HG03064 (cell line): ENCODE data around the gene LCN6.
"Not testable (repeated sequence)": the region's sequence is repeated elsewhere in the genome, so short reads cannot be mapped to it uniquely, and the experiment has no call there.

Experiments used
- ATAC-seq: cut with Tn5 transposase; IDR thresholded peaks from one replicate; pipeline ENCODE4 v1.9.1; 2021; ENCODE audit warnings: low read depth; ENCODE audit not compliant: unreplicated experiment

The LCN6 gene, protein sequence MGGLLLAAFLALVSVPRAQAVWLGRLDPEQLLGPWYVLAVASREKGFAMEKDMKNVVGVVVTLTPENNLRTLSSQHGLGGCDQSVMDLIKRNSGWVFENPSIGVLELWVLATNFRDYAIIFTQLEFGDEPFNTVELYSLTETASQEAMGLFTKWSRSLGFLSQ

DNA sequence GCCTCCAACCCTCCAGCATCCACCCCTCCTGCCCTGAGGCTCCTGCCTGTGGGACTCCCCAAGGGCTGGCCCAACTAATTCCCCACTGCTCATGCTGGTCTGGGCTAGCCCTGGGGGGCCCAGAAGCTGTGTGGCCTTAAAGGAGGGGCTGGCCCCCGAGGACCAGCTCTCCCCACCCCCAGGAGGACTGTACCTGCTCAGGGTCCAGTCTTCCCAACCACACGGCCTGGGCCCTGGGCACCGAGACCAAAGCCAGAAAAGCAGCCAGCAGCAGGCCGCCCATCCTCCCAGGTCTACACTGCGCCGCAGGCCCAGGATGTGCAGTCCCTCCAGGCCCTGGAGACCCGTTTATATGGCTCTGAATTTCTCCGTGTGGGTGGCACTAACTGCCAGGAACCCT is at the start of gene LCN6:
Gene LCN6, minus strand, starts transcription at position 325 of the 400 bp plus-strand sequence. Its CDS starts 42 bp downstream, at position 283.
- ATAC-seq: no peak

DNA sequence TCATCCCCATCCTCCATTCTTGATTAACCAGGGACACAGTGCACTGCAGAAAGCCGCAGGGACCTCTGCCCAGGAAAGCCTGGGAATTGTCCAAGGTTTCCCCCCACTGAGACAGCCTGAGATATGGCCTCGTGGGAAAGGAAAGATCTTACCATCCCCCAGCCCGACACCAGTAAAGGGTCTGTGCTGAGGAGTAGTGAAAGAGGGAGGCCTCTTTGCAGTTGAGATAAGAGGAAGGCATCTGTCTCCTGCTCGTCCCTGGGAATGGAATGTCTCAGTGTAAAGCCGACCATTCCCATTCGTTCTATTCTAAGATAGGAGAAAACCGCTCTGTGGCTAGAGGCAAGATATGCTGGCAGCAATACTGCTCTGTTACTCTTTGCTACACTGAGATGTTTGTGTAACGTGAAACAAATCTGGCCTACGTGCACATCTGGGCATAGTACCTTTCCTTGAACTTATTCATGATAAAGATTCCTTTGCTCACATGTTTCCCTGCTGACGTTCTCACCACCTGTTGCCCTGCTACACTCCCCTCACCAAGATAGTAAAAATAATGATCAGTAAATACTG is 48.5 kb upstream of the LCN6 start:
- not testable (repeated sequence) for ATAC-seq

DNA sequence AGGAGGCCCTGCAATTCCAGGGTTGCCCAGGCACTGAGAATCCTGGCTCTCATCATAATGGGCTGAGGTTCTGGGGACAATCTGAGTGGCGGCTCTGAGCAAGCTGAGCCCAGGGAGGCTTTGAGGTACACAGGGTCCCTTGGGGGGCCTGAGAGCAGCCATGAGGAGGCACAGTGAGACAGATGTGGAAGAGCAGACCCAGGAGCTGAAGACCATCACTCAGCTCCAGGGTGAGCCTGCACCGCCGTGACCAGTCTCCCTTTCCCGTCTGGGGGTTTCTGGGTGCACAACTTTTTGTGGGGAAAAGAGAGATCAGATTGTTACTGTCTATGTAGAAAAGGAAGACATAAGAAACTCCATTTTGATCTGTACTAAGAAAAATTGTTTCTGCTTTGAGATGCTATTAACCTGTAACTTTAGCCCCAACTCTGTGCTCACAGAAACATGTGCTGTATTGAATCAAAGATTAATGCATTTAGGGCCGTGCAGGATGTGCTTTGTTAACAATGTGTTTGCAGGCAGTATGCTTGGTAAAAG is 48.0 kb upstream of the LCN6 start, which contains the start of gene CCDC183:
Gene CCDC183, plus strand, starts transcription at position 101 of the 537 bp plus-strand sequence. Its CDS starts 60 bp downstream, at position 161.
- ATAC-seq: no peak

DNA sequence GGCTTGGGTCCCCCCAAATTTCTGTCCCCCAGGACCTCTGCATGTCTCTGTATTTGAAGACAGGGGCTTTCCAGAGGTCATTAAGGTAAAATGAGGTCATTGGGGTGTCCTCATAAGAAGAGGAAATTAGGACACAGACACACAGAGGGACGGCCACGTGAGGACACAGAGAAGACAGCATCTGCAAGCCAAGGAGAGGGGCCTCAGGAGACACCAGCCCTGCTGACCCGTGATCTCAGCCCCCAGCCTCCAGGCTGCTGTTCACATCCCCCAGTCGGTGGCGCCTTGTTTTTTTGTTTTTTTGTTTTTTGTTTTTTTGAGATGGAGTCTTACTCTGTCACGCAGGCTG is 46.6 kb upstream of the LCN6 start:
- ATAC-seq: no peak

DNA sequence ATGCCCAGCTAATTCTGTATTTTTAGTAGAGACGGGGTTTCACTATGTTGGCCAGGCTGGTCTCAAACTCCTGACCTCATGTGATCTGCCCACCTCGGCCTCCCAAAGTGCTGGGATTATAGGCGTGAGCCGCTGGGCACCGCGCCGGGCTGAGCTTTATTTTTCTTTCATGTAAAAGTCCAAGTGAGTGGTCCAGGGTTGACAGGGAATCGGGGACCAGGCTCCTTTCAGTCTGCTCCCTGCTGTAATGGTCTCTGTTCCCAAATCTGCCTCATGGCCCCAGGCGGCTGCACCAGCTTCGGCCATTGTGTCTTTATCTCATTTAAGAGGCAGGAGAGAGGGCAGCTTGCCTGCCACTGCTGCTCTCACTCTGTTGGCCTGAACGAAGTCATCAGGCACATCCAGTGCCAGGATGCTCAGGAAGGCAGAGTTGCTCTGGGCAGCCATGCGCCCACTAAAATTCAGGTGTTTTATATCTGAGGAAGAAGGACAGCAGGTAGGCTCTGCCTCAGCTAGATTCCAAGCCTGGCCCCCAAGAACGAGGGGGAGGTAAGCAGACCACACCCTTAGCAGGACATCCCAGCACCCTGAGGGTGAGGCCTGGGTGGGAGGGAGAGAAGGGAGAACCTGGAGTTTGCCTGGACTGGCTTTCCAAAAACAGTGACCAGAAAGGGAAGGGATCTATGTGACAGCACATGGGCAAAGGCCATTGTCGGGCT is 46.1 kb upstream of the LCN6 start:
- no peak for ATAC-seq

DNA sequence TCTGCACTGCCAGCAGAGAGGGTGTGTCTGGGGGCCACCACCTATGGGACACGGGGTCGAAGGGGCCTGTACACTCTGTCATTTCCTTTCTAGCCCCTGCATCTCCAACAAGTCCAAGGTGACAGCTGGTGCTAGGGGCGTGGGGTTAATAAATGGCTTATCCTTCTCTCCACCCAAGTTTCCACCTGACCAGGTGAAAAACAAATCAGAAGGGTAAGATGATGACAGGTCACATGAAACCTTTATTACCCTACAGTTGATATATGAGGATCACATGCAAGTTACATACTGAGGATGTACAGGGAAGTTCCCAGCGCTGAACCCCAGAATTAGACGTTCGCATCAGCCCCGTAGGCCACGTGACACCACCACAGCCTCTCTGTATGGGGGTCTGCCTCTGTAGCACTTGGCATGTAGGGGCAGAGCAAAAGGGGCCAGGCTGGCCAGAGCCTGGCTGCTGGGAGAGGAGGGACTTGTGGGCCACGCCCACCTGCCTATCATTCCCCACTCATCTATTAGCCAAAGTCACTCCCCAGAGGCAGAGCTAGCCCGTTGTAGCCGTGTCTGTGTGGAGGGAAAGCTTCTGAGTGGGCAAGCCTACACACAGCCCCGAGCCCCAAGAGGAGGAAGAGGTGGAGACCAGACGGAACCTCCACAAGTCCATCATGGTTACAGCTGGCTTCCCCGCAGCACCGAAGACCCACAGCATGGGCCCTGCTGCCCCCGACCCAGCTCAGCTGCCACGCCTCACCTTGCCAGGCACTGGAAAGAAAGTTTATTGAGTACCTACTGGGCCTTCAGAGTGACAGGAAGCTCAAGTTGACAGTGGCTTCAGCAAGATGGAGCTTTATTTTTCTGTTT is 45.0 kb upstream of the LCN6 start:
- ATAC-seq: no peak

DNA sequence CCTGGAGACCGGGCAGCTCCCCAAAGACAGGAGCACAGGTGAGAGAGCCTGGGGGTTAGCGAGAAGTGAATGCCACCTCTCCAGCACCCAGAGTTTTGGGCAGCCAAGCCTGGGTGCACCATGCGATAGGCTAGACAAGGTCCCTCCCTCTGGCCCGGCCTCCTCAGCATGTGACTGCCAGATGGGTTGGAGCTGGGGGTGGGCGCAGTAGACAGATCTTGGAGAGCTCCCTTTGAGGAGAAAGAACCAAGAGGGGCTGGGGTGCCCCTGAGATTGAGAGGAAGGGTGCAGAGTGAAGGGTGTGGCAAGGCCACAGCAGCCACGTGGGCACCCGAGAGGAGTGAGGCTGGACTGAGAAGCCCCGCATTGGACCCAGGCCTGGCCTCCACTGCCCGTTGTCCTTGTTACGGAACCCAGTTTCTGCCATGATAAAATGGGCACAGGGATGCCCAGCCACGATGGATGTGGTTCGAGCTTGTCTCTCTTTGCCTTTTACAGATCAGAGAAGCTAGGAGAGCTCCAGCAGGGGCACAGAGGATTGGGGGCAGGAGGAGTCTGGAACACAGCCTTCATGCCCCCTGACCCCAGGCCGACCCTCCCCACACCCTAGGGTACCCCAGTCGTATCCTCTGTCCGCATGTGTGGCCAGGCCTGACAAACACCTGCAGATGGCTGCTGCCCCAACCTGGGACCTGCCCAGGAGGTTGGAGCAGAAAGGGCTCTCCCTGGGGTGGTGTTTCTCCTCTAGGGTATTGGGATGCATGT is 44.2 kb upstream of the LCN6 start:
- no peak for ATAC-seq

DNA sequence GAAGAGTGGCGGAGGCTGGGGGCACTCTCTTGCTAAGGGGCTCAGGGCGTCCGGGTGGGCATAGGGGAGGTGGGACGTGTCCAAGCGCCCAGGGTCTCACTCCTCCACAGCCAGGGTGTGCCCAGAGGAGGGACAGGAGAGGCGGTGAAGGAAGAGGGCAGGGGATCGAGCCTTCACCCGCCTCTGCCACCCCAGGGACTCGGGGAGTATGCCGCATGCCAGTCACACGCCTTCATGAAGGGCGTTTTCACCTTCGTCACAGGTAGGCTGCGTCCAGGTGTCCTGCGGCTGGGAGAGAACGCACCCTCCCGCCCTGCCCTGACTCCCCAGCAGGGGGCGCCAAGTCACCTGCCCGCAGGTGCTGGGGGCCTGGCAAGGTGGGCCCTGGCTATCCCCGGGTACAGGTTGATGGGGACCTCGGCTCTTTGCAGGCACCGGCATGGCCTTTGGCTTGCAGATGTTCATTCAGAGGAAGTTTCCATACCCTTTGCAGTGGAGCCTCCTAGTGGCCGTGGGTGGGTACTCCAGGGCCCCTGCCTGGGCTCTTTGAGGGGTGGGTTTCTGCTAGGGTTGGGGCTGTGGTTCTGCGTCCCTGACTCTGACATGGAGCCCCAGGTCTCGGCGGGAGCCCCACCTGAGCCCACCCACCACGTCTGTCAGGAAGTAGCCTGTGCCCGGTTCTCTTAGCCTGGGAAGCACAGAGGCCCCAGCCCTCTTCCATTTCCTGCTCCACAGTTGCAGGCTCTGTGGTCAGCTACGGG is 43.4 kb upstream of the LCN6 start:
- no peak for ATAC-seq

DNA sequence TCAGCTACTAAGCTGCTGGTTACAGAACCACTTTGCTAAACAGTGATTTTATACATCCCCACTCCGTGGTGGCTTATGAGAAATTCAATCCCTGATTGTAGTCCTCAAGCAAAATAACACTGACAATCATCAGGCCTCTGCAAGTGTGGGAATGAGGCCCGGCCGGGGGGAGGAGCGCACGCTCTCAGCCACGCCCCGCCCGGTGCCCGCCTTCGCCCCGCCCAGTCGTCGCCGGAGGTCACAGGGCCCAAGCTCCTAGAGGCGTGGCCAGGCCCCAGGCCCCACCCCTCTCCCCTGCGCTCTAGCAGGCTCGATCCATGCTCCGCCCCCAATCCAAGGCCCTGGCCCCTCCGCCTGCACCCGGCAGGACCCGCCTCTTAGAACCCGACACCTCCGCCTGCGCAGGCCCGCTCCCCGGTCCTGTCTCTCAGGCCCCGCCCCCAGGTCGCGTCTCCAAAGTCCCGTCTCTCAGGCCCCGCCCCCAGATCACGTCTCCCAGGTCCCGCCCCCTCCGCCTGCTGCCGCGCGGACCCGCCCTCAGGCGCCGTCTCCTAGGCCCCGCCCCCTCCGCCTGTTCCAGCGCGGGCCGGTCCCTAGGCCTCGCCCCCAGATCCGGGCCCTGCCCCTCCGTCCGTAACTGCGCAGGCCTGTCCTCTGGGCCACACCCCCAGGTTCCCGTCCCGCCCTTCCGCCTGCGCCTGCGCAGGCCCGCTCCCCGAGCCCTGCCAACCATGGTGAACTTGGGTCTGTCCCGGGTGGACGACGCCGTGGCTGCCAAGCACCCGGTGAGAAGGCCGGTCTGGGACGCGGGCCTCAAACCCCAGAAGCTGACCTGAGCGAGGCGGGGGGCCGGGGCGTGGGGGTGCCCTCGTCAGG is 42.6 kb upstream of the LCN6 start, which contains the start of gene TMEM141:
Gene TMEM141, plus strand, starts transcription at position 705 of the 876 bp plus-strand sequence. Its CDS starts 27 bp downstream, at position 732.
- ATAC-seq: peak; percentile 75

DNA sequence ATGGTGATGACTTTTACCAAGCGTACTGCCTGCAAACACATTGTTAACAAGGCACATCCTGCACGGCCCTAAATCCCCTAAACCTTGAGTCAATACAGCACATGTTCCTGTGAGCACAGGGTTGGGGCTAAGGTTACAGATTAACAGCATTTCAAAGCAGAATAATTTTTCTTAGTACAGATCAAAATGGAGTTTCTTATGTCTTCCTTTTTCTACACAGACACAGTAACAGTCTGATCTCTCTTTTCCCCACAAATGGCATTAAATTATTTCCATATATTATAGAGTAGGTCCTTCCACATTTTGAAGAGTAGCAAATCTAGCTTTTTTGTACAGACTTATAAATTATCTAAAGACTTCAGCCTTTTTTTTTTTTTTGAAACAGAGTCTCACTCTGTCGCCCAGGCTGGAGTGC is 41.2 kb upstream of the LCN6 start:
- no peak for ATAC-seq

DNA sequence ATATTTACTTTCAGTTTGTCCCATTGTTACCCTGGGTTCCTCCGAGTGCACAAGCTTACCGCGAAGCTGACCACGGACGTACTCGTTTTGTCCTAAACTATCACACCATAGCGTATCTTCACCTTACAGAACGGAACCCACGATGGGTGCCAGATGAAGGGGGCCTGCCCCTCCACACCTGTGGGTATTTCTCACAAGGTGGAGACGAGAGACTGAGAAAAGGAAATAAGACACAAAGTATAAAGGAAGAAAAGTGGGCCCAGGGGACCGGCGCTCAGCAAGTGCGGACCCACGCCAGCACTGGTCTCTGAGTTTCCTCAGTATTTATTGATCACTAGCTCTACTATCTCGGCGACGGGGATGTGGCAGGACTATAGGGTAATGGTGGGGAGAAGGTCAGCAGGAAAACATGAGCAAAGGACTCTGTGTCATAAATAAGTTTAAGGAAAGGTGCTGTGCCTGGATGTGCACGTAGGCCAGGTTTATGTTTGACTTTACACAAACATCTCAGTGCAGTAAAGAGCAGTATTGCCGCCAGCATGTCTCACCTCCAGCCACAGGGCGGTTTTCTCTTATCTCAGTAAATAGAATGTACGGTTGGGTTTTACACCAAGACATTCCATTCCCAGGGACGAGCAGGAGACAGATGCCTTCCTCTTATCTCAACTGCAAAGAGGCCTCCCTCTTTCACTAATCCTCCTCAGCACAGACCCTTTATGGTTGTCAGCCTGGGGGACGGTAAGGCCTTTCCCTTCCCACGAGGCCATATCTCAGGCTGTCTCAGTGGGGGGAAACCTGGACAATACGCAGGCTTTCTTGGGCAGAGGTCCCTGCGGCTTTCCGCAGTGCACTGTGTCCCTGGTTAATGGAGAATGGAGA is 40.6 kb upstream of the LCN6 start:
- ATAC-seq: not testable (repeated sequence)

DNA sequence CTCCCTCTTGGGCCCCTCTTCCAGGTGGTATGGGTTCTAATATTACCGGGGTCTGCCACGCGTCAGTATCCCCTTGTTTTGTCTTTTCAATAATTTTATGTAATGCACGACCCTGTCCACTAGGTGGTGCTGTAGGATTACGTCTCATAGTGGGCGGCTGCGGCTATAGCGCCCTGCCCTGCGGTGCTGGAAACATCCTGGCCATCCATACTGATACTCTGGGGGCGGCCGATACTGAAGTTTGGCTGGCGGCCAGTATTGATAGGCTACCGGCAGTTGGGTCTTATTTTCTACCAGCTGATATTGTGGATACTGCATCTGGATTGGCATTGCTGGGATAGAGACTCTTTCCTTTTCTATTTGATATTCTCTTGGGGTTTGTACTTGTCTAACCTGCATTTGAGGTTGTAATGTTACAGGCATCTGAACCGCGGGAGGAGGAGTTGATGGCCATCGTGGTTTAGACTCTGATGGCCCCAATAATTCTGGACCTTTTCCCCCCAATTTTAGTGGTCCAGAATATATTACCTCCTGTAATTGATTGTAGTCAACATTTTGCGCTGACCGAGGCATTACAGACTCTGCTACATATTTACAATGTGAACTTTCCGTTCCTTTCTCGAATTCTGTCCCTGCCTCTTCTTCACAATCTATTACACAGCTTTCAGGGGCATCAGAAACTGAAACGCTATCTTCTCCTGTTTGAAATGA is 39.5 kb upstream of the LCN6 start:
- ATAC-seq: no peak

DNA sequence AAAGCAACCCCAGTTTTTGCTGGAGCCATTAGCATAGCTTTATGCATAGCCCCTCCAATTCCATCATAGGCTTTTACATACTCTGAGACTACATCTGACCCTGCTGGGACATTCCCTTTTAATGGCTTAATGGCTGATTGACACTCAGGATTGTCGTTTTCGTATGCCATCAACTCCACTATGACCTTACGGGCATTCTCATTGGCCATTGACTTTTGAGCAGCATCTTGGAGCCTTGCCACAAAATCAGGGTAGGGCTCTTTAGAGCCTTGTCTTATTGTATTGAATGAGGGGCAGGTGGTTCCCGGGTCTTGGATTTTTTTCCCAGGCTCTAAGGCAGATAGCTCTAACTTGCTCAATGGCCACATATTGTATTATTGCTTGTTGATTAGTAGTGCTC is 38.7 kb upstream of the LCN6 start:
- ATAC-seq: not testable (repeated sequence)

DNA sequence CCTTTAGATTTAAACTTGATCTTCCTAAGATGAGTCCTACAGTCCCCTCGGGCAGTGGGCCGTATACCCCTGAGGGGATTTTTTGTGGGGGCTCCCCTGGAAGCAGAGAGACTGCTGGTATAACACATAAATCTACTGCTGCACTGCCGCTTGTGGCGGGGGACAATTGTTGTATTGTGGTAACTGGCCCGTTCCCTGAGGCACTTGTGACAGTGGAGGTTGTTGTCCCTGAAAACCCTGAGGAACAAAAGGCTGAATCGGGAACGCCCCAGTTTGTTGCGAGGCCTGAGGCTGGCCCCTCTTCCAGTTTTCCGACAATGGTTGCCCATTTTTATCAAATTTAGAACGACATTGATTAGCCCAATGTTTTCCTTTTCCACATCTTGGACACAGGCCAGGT is 38.1 kb upstream of the LCN6 start:
- no peak for ATAC-seq

DNA sequence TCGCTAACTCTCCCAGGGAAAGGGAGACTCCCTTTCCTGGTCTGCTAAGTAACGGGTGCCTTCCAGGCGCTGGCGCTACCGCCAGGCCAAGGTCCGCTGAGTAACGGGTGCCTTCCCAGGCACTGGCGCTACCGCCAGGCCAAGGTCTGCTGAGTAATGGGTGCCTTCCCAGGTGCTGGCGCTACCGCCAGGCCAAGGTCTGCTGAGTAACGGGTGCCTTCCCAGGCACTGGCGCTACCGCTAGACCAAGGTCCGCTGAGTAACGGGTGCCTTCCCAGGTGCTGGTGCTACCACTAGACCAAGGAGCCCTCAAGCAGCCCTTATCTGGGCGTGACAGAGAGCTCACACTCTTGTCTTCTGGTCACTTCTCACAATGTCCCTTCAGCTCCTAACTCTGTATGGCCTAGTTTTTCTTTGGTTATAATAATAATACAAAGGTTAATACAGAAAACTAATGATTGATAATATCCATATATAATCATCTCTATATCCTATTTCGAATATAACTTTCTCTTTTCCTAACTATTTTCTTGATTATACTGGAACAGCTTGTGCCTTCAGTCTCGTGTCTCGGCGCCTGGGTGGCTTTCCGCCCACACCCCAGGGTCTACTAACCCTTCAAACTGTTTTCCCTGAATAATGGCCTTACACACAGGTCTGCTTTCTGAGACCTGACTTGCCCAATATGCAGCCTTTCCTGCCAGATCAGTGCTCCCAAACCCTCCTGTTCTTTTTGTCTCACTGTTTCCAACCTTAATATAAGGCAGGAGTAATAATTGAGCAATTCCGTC is 37.4 kb upstream of the LCN6 start:
- not testable (repeated sequence) for ATAC-seq

DNA sequence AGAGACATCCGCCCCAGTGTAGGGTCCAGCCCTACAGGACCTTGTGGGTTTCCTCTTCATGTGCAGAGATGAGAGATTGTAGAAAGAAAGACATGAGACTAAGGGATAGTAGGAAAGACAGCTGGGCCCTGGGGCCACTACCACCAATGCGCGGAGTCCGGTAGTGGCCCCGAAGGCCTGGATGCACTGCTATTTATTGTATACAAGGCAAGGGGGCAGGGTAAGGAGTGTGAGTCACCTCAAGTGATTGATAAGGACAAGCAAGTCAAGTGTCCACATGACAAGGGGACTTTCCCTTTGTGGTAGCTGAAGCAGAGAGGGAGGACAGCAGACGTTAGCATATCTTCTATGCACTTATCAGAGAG is 36.7 kb upstream of the LCN6 start:
- no peak for ATAC-seq
